PC-9 (cell line): ENCODE measurements around the gene SLC66A1. TPM values are rescaled to one million over a fixed set of nuclear protein-coding genes. Genes with fewer than 3 reads are reported as not detected.

ENCODE experiments used
- BruUV-seq: library from RNA; stranded (reverse); fragments of 400-500 nt; replicated peaks from 2 replicates; lab custom pipeline; 2021; lab: Mats Ljungman, UMichigan
- CTCF ChIA-PET: fragments of 300-600 bp; sonication (Branson Sonifier 250); formaldehyde crosslinking; loops from one replicate; lab custom pipeline; 2022; ENCODE audit warnings: antibody characterized with exemption; lab: Charles Lee
- POLR2A ChIA-PET: fragments of 300-600 bp; sonication (Branson Sonifier 250); formaldehyde crosslinking; loops from one replicate; lab custom pipeline; 2022; ENCODE audit warnings: antibody characterized with exemption; ENCODE audit not compliant: unreplicated experiment; lab: Charles Lee
- DNase-seq, 2 experiments: peaks; one replicate each; pipeline versions ENCODE4 v3.0.0 to v3.0.0-alpha.2; 2015 to 2022; ENCODE audit warnings: mixed read lengths in 1 of 2
- H2AFZ ChIP-seq: fragments of 200-600 bp; sonication (generic); 2 replicates; pipeline ENCODE4 v1.8.1; 2017; ENCODE audit warnings: antibody characterized with exemption
- H3F3A ChIP-seq: fragments of 200-600 bp; sonication (generic); 2 replicates; pipeline ENCODE4 v1.8.1; 2017; ENCODE audit warnings: antibody characterized with exemption, mild to moderate bottlenecking, low read depth; ENCODE audit not compliant: insufficient read depth
- H3K27ac ChIP-seq: fragments of 200-600 bp; sonication (generic); 2 replicates; pipeline ENCODE4 v1.6.1; 2016; ENCODE audit warnings: mixed run types
- H3K27me3 ChIP-seq: fragments of 200-600 bp; sonication (generic); 2 replicates; pipeline ENCODE4 v1.6.1; 2016; ENCODE audit warnings: low read depth, mixed run types; ENCODE audit not compliant: insufficient read depth
- H3K36me3 ChIP-seq: fragments of 200-600 bp; sonication (generic); 2 replicates; pipeline ENCODE4 v1.6.1; 2016; ENCODE audit warnings: low read depth, mixed run types
- H3K4me1 ChIP-seq: fragments of 200-600 bp; sonication (generic); replicated peaks from 2 replicates; pipeline ENCODE4 v1.6.1; 2016; ENCODE audit warnings: mixed run types; ENCODE audit not compliant: insufficient read depth
- H3K4me2 ChIP-seq: fragments of 200-600 bp; sonication (generic); 2 replicates; pipeline ENCODE4 v1.6.1; 2017; ENCODE audit warnings: mixed run types
- H3K4me3 ChIP-seq: fragments of 200-600 bp; sonication (generic); 2 replicates; pipeline ENCODE4 v1.6.1; 2016; ENCODE audit warnings: mixed run types
- H3K79me2 ChIP-seq: fragments of 200-600 bp; sonication (generic); 2 replicates; pipeline ENCODE4 v1.6.1; 2017; ENCODE audit warnings: low read depth, mixed run types
- H3K9me2 ChIP-seq: fragments of 200-600 bp; sonication (generic); 2 replicates; pipeline ENCODE4 v1.8.1; 2017; ENCODE audit warnings: mild to moderate bottlenecking; ENCODE audit not compliant: insufficient read depth
- H3K9me3 ChIP-seq: fragments of 200-600 bp; sonication (generic); 2 replicates; pipeline ENCODE4 v1.8.1; 2016; ENCODE audit warnings: low read depth; ENCODE audit not compliant: insufficient read depth
- H4K20me1 ChIP-seq: fragments of 200-600 bp; sonication (generic); 2 replicates; pipeline ENCODE4 v1.8.1; 2017; ENCODE audit not compliant: insufficient read depth
- CTCF ChIP-seq: fragments of 200-600 bp; sonication (generic); conservative IDR thresholded peaks from 2 replicates; pipeline ENCODE4 v1.6.1; 2017; ENCODE audit warnings: mixed run types, antibody characterized with exemption, mild to moderate bottlenecking, moderate library complexity
- EZH2 ChIP-seq: fragments of 200-600 bp; sonication (generic); IDR thresholded peaks from 2 replicates; pipeline ENCODE4 v1.8.0; 2017; ENCODE audit warnings: antibody characterized with exemption, low read depth
- intact Hi-C: fragments of 100-400 bp; cut with micrococcal nuclease; formaldehyde crosslinking; loops from one replicate; pipeline ENCODE4 v1.10.0; 2022; ENCODE audit not compliant: unreplicated experiment
- total RNA-seq: library from RNA; stranded (reverse); gene quantifications from 2 replicates; pipeline ENCODE4 v1.2.3, GENCODE V29; 2021

Gene SLC66A1
- total RNA-seq, 1 experiment from 2014 or later: 13.8 TPM

GRCh38 chr1:19325958-19326747, 14.0 kb downstream of the SLC66A1 start:
- Histone ChIP-seq H3K9me2 (no peaks in the 10 kb centered on the region), H3K79me2 (no peaks in the 10 kb centered on the region), H3K27me3 (no peaks in the 10 kb centered on the region), H3K36me3 (no peaks in the 10 kb centered on the region), H4K20me1 (no peaks in the 10 kb centered on the region), H3K4me2 (no peak overlapping the region), H3K27ac (no peak overlapping the region), H2AFZ (no peak overlapping the region), H3F3A (no peaks in the 10 kb centered on the region), H3K9me3 (no peaks in the 10 kb centered on the region), H3K4me1 (no peaks in the 10 kb centered on the region), H3K4me3 (no peak overlapping the region)
- TF ChIP-seq EZH2: no peak
- TF ChIP-seq CTCF: no peak
- CTCF ChIA-PET: no interaction called here
- POLR2A ChIA-PET: no interaction called here
- DNase-seq: no peak
- intact Hi-C loops: no loop called here
- no TSS peak for BruUV-seq

GRCh38 chr1:19326748-19327065, 14.6 kb downstream of the SLC66A1 start:
- no peaks in the 10 kb centered on the region for H3K79me2 ChIP-seq
- H3K9me3 ChIP-seq: no peaks in the 10 kb centered on the region
- intact Hi-C loops: no loop called here
- no peaks in the 10 kb centered on the region for H3K9me2 ChIP-seq
- no peak for TF ChIP-seq CTCF
- TF ChIP-seq EZH2: no peak
- no peaks in the 10 kb centered on the region for H3K27me3 ChIP-seq
- no peaks in the 10 kb centered on the region for H4K20me1 ChIP-seq
- no peak for DNase-seq
- H3K36me3 ChIP-seq: no peaks in the 10 kb centered on the region
- no peak overlapping the region for H3K4me3 ChIP-seq
- no peak overlapping the region for H3K4me2 ChIP-seq
- no peaks in the 10 kb centered on the region for H3K4me1 ChIP-seq
- no peak overlapping the region for H2AFZ ChIP-seq
- POLR2A ChIA-PET: no interaction called here
- BruUV-seq: no TSS peak
- CTCF ChIA-PET: no interaction called here
- no peak overlapping the region for H3K27ac ChIP-seq
- H3F3A ChIP-seq: no peaks in the 10 kb centered on the region

- no peaks in the 10 kb centered on the region for H3K27me3 ChIP-seq
- no peak overlapping the region for H2AFZ ChIP-seq
- BruUV-seq: no TSS peak
- H3K4me3 ChIP-seq: no peak overlapping the region
- H3K79me2 ChIP-seq: no peaks in the 10 kb centered on the region
- H3F3A ChIP-seq: no peaks in the 10 kb centered on the region
- no peaks in the 10 kb centered on the region for H3K4me1 ChIP-seq
- CTCF ChIA-PET: no interaction called here
- no peaks in the 10 kb centered on the region for H4K20me1 ChIP-seq
- no peak for DNase-seq
- no peaks in the 10 kb centered on the region for H3K9me3 ChIP-seq
- H3K9me2 ChIP-seq: no peaks in the 10 kb centered on the region
- no peak for TF ChIP-seq CTCF
- no peak for TF ChIP-seq EZH2
- no peak overlapping the region for H3K4me2 ChIP-seq
- POLR2A ChIA-PET: no interaction called here
- intact Hi-C loops: no loop called here
- H3K36me3 ChIP-seq: no peaks in the 10 kb centered on the region
- H3K27ac ChIP-seq: no peak overlapping the region
Observed at GRCh38 chr1:19327301-19327700, 15.2 kb downstream of the SLC66A1 start.
